Measurements from ENCODE around the gene TNS1.

TNS1 gene

GRCh38 chr2:217955881-217956493, 46.8 kb downstream of the TNS1 start:
- DNase-seq: no peak

GRCh38 chr2:217954971-217955740, 47.6 kb downstream of the TNS1 start:
- no peak for DNase-seq

GRCh38 chr2:217954469-217954868, 48.3 kb downstream of the TNS1 start:
- no peak for DNase-seq

GRCh38 chr2:217954051-217954450, 48.7 kb downstream of the TNS1 start:
- no peak for DNase-seq

GRCh38 chr2:217953531-217953932, 49.3 kb downstream of the TNS1 start:
- DNase-seq: no peak

- no peak for DNase-seq
These were observed 49.7 kb downstream of the TNS1 start for GRCh38 chr2:217953011-217953481.

- no peak for DNase-seq
These were observed 50.4 kb downstream of the TNS1 start for GRCh38 chr2:217952409-217952808.

- no peak for DNase-seq
These were observed 51.1 kb downstream of the TNS1 start for GRCh38 chr2:217951521-217952247.

GRCh38 chr2:217951091-217951490, 51.7 kb downstream of the TNS1 start:
- DNase-seq: no peak

- DNase-seq: no peak
These were observed 52.4 kb downstream of the TNS1 start for GRCh38 chr2:217950401-217950871.

GRCh38 chr2:217949447-217949846, 53.3 kb downstream of the TNS1 start:
- DNase-seq: no peak

- DNase-seq: no peak
These were observed 53.9 kb downstream of the TNS1 start for GRCh38 chr2:217948897-217949296.

GRCh38 chr2:217948351-217948791, 54.4 kb downstream of the TNS1 start:
- no peak for DNase-seq

GRCh38 chr2:217947383-217948350, 55.1 kb downstream of the TNS1 start:
- DNase-seq: no peak

GRCh38 chr2:217946051-217946450, 56.7 kb downstream of the TNS1 start:
- DNase-seq: no peak

GRCh38 chr2:217945530-217945929, 57.3 kb downstream of the TNS1 start:
- DNase-seq: no peak

- DNase-seq: no peak
These were observed 57.9 kb downstream of the TNS1 start for GRCh38 chr2:217944923-217945322.

- DNase-seq: no peak
These were observed 58.4 kb downstream of the TNS1 start for GRCh38 chr2:217944366-217944765.

- DNase-seq: no peak
These were observed 59.1 kb downstream of the TNS1 start for GRCh38 chr2:217943446-217944321.

- no peak for DNase-seq
These were observed 60.0 kb downstream of the TNS1 start for GRCh38 chr2:217942731-217943335.

All from CD4-positive, alpha-beta T cell treated with Interleukin-10 for 1 hour (primary cell).